ENCODE measurements around the gene BUB1.

GRCh38 chr2:110677080-110677479 is 783 bp downstream of the BUB1 start:
- TF ChIP-seq SUZ12 (IDR thresholded peaks at IDR 0.05; ENCODE audit: extremely low read depth, insufficient read depth, insufficient read length) (no peak), YY1 (IDR thresholded peaks at IDR 0.05; ENCODE audit: insufficient read depth, insufficient read length) (no peak), ZNF274 (IDR thresholded peaks at IDR 0.05; ENCODE audit: low read depth, low read length) (no peak)

Measured in NT2/D1 (cell line).